ENCODE data around the gene ZSCAN31.
A peak's percentile ranks its signal among the peaks of the same experiment; 100 is the strongest.

ZSCAN31 gene

DNA sequence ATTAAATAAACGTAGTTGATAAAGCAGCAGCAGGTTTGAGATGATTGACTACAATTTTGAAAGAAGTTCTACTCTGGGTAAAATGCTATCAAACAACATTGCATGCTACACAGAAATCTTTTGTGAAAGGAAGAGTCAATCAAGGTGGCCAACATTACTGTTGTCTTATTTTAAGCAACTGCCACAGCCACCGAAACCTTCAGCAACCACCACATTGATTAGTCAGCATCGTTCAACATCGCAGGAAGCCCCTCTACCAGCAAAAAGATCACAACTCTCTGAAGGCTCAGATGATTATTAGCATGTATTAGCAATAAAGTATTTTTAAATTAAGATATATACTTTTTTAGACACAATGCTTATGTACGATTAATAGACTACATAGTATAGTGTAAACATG, 40.6 kb downstream of the ZSCAN31 start:
- H2BK12ac ChIP-seq (ENCODE audit: low read length in 2 of 2) = no peak overlapping the region
- H4K91ac ChIP-seq (ENCODE audit: low read length) = no peak overlapping the region
- 100% methylated on average over 3 of the region's 5 CpGs for WGBS
- no peak overlapping the region for H3K4me3 ChIP-seq (ENCODE audit: insufficient read depth in 1 of 2, low read depth in 1 of 2, low read length in 2 of 2)
- H3K9ac ChIP-seq (ENCODE audit: low read length) = no peak overlapping the region
- H3K23ac ChIP-seq (ENCODE audit: low read length in 2 of 2) = no peak overlapping the region
- no peak overlapping the region for H3K18ac ChIP-seq (ENCODE audit: low read depth in 1 of 2, low read length in 2 of 2)
- H2AK5ac ChIP-seq (ENCODE audit: low read length, severe bottlenecking) = no peak overlapping the region
- H2BK5ac ChIP-seq (ENCODE audit: low read depth, low read length, poor library complexity, severe bottlenecking) = no peak overlapping the region
- H2BK120ac ChIP-seq (ENCODE audit: low read depth, low read length) = no peak overlapping the region
- DNase-seq = no peak
- H4K8ac ChIP-seq (ENCODE audit: low read length) = no peak overlapping the region
- H3K79me1 ChIP-seq (replicated peaks; ENCODE audit: low read length, poor library complexity, severe bottlenecking) = no peaks in the 10 kb centered on the region
- H3K14ac ChIP-seq (ENCODE audit: low read length in 2 of 2) = no peak overlapping the region
- no peaks in the 10 kb centered on the region for H3K27me3 ChIP-seq (ENCODE audit: control insufficient read depth in 1 of 2, insufficient read depth in 1 of 2, low read length in 2 of 2)
- H2AFZ ChIP-seq (ENCODE audit: low read depth, low read length) = no peak overlapping the region
- no peak overlapping the region for H3K27ac ChIP-seq (ENCODE audit: low read length, poor library complexity, severe bottlenecking)
- no peaks in the 10 kb centered on the region for H3K9me3 ChIP-seq (ENCODE audit: control insufficient read depth, low read length)
- no peak overlapping the region for H3K4me2 ChIP-seq (ENCODE audit: low read length, poor library complexity, severe bottlenecking)
- no peak overlapping the region for H3K4ac ChIP-seq (ENCODE audit: low read depth in 1 of 2, low read length in 2 of 2)
- no peaks in the 10 kb centered on the region for H3K4me1 ChIP-seq (ENCODE audit: control insufficient read depth, insufficient read depth, low read depth, low read length)
- H2BK15ac ChIP-seq (ENCODE audit: low read depth, poor library complexity, severe bottlenecking) = no peak overlapping the region
- H3K36me3 ChIP-seq (ENCODE audit: control insufficient read depth in 1 of 2, insufficient read depth in 2 of 2, low read depth in 1 of 2, low read length in 2 of 2) = peaks cover 5 to 35% of the 10 kb centered on the region in 2 experiments

DNA sequence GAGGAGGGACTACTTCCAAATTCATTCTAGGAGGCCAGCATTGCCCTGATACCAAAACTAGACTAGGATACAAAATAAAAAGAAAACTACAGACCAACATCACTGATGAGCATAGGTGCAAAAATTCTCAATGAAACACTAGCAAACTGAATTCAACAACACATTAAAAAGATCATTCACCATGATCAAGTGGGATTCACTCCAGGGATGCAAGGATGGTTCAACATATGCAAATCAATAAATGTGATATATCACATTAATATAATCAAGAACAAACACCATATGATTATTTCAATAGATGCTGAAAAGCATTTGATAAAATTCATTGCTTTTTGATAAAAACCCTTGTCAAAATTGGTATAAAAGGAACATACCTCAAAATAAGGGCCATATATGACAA, 44.4 kb downstream of the ZSCAN31 start:
- H2AK5ac ChIP-seq (ENCODE audit: low read length, severe bottlenecking) = no peak overlapping the region
- no peaks in the 10 kb centered on the region for H3K27me3 ChIP-seq (ENCODE audit: control insufficient read depth in 1 of 2, insufficient read depth in 1 of 2, low read length in 2 of 2)
- H3K14ac ChIP-seq (ENCODE audit: low read length in 2 of 2) = no peak overlapping the region
- H3K79me1 ChIP-seq (replicated peaks; ENCODE audit: low read length, poor library complexity, severe bottlenecking) = peaks cover 4% of the 10 kb centered on the region
- no peak overlapping the region for H4K8ac ChIP-seq (ENCODE audit: low read length)
- no peak overlapping the region for H3K23ac ChIP-seq (ENCODE audit: low read length in 2 of 2)
- no peak overlapping the region for H2BK15ac ChIP-seq (ENCODE audit: low read depth, poor library complexity, severe bottlenecking)
- H3K4me2 ChIP-seq (ENCODE audit: low read length, poor library complexity, severe bottlenecking) = no peak overlapping the region
- H2AFZ ChIP-seq (ENCODE audit: low read depth, low read length) = no peak overlapping the region
- H3K27ac ChIP-seq (ENCODE audit: low read length, poor library complexity, severe bottlenecking) = no peak overlapping the region
- H2BK120ac ChIP-seq (ENCODE audit: low read depth, low read length) = no peak overlapping the region
- H3K4me3 ChIP-seq (ENCODE audit: insufficient read depth in 1 of 2, low read depth in 1 of 2, low read length in 2 of 2) = no peak overlapping the region
- H3K9ac ChIP-seq (ENCODE audit: low read length) = no peak overlapping the region
- DNase-seq = no peak
- no peaks in the 10 kb centered on the region for H3K9me3 ChIP-seq (ENCODE audit: control insufficient read depth, low read length)
- no peak overlapping the region for H3K4ac ChIP-seq (ENCODE audit: low read depth in 1 of 2, low read length in 2 of 2)
- no peak overlapping the region for H4K91ac ChIP-seq (ENCODE audit: low read length)
- H3K36me3 ChIP-seq (ENCODE audit: control insufficient read depth in 1 of 2, insufficient read depth in 2 of 2, low read depth in 1 of 2, low read length in 2 of 2) = peaks cover 5 to 45% of the 10 kb centered on the region in 2 experiments
- no peak overlapping the region for H2BK5ac ChIP-seq (ENCODE audit: low read depth, low read length, poor library complexity, severe bottlenecking)
- no peak overlapping the region for H2BK12ac ChIP-seq (ENCODE audit: low read length in 2 of 2)
- no peak overlapping the region for H3K18ac ChIP-seq (ENCODE audit: low read depth in 1 of 2, low read length in 2 of 2)
- H3K4me1 ChIP-seq (ENCODE audit: control insufficient read depth, insufficient read depth, low read depth, low read length) = no peaks in the 10 kb centered on the region

DNA sequence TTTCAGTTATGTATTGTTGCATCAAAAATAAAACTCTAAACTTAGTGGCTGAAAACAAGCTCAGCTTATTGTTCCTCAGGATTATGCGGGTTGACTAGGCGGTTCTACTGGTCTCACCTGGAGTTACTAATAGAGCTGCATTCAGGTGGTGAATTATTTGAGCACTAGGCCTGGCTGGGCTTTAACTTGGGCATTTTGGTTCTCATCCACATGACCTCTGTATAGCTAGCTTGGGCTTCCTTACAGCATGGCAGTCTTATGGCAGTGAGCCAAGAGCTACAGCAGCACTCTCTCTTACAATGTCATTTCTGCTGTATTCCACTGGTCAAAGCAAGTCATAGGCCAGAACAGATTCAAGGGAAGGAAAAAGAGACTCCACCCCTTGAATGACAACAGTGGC, 53.0 kb downstream of the ZSCAN31 start:
- H3K9ac ChIP-seq (ENCODE audit: low read length) = no peak overlapping the region
- no peak overlapping the region for H3K4ac ChIP-seq (ENCODE audit: low read depth in 1 of 2, low read length in 2 of 2)
- peaks cover 15 to 41% of the 10 kb centered on the region in 2 experiments for H3K36me3 ChIP-seq (ENCODE audit: control insufficient read depth in 1 of 2, insufficient read depth in 2 of 2, low read depth in 1 of 2, low read length in 2 of 2)
- H2BK5ac ChIP-seq (ENCODE audit: low read depth, low read length, poor library complexity, severe bottlenecking) = no peak overlapping the region
- no peak overlapping the region for H3K18ac ChIP-seq (ENCODE audit: low read depth in 1 of 2, low read length in 2 of 2)
- no peak overlapping the region for H3K14ac ChIP-seq (ENCODE audit: low read length in 2 of 2)
- H3K27ac ChIP-seq (ENCODE audit: low read length, poor library complexity, severe bottlenecking) = no peak overlapping the region
- no peak overlapping the region for H2BK15ac ChIP-seq (ENCODE audit: low read depth, poor library complexity, severe bottlenecking)
- peak overlapping the region in 1 of 2 experiments; percentile 95 for H3K4me3 ChIP-seq (ENCODE audit: insufficient read depth in 1 of 2, low read depth in 1 of 2, low read length in 2 of 2)
- H4K91ac ChIP-seq (ENCODE audit: low read length) = no peak overlapping the region
- peak; percentile 5 for DNase-seq
- no peak overlapping the region for H2BK12ac ChIP-seq (ENCODE audit: low read length in 2 of 2)
- H2BK120ac ChIP-seq (ENCODE audit: low read depth, low read length) = no peak overlapping the region
- peaks cover 2% of the 10 kb centered on the region for H3K4me1 ChIP-seq (ENCODE audit: control insufficient read depth, insufficient read depth, low read depth, low read length)
- no peaks in the 10 kb centered on the region for H3K9me3 ChIP-seq (ENCODE audit: control insufficient read depth, low read length)
- no peak overlapping the region for H3K23ac ChIP-seq (ENCODE audit: low read length in 2 of 2)
- H3K79me1 ChIP-seq (replicated peaks; ENCODE audit: low read length, poor library complexity, severe bottlenecking) = peaks cover 27% of the 10 kb centered on the region
- WGBS = 95% methylated on average over 2 of the region's 2 CpGs
- H2AFZ ChIP-seq (ENCODE audit: low read depth, low read length) = no peak overlapping the region
- no peak overlapping the region for H2AK5ac ChIP-seq (ENCODE audit: low read length, severe bottlenecking)
- no peaks in the 10 kb centered on the region for H3K27me3 ChIP-seq (ENCODE audit: control insufficient read depth in 1 of 2, insufficient read depth in 1 of 2, low read length in 2 of 2)
- H3K4me2 ChIP-seq (ENCODE audit: low read length, poor library complexity, severe bottlenecking) = no peak overlapping the region
- H4K8ac ChIP-seq (ENCODE audit: low read length) = no peak overlapping the region

DNA sequence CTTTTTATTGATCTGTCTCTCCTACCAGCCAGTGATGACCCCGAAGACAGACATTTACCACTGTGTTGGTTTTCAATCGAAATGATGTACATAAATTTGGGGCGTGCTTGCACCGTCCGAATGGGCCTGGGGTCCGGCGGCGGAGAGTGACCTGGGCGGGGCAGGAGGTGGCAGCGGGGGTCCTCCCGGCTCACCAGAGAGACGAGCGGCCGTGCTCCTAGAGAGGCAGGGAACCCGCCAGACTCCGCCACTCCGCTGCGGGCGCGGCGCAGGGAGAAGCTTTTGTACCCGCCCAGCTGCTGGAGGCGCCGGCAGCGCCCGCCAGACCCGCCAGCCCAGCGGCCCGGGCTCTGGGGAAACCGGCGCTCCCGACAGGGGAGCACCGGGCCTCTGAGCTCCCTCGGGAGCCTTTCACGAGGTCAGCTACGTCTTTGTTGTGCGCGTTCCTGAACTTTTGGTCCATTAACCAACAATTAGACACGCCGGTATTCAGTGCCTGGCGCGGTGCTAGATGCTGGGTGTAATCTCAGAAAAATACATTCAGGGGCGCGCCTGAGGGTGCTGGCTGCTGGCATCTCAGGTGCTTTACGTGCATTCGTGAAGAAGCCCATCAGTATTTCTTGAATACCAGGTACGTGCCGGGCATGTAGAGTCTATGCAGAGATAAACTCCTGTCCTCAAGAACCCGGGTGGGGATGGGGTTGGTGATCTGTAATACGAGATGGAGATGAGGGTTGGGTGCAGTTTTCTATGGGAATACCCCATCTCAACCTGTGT, 54.5 kb downstream of the ZSCAN31 start, which contains the start of gene PGBD1:
PGBD1 (plus strand) TSS at position 285 of the 777 bp plus-strand sequence. CDS start 2,242 bp downstream, outside the sequence.
- no peak within 1 kb of the TSS for H2BK5ac ChIP-seq (ENCODE audit: low read depth, low read length, poor library complexity, severe bottlenecking)
- peak within 1 kb of the TSS in 1 of 2 experiments; percentile 72 for H3K18ac ChIP-seq (ENCODE audit: low read depth in 1 of 2, low read length in 2 of 2)
- H3K23ac ChIP-seq (ENCODE audit: low read length in 2 of 2) = no peak within 1 kb of the TSS
- H3K79me1 ChIP-seq (replicated peaks; ENCODE audit: low read length, poor library complexity, severe bottlenecking) = peaks cover 25% of the 10 kb centered on the region
- no peaks in the 10 kb centered on the region for H3K27me3 ChIP-seq (ENCODE audit: control insufficient read depth in 1 of 2, insufficient read depth in 1 of 2, low read length in 2 of 2)
- H3K4me3 ChIP-seq (ENCODE audit: insufficient read depth in 1 of 2, low read depth in 1 of 2, low read length in 2 of 2) = peak within 1 kb of the TSS; percentile 68 to 95
- peak within 1 kb of the TSS; percentile 91 for H3K9ac ChIP-seq (ENCODE audit: low read length)
- H3K27ac ChIP-seq (ENCODE audit: low read length, poor library complexity, severe bottlenecking) = no peak within 1 kb of the TSS
- H2AFZ ChIP-seq (ENCODE audit: low read depth, low read length) = peak within 1 kb of the TSS; percentile 87
- H2AK5ac ChIP-seq (ENCODE audit: low read length, severe bottlenecking) = no peak within 1 kb of the TSS
- peak within 1 kb of the TSS in 1 of 2 experiments; percentile 54 for H3K4ac ChIP-seq (ENCODE audit: low read depth in 1 of 2, low read length in 2 of 2)
- H2BK12ac ChIP-seq (ENCODE audit: low read length in 2 of 2) = peak within 1 kb of the TSS in 1 of 2 experiments; percentile 14
- H3K9me3 ChIP-seq (ENCODE audit: control insufficient read depth, low read length) = no peaks in the 10 kb centered on the region
- 1% methylated on average over 50 of the region's 50 CpGs for WGBS
- peak; percentile 76 for DNase-seq
- peak within 1 kb of the TSS in 1 of 2 experiments; percentile 11 for H3K14ac ChIP-seq (ENCODE audit: low read length in 2 of 2)
- peak within 1 kb of the TSS; percentile 90 for H3K4me2 ChIP-seq (ENCODE audit: low read length, poor library complexity, severe bottlenecking)
- H2BK15ac ChIP-seq (ENCODE audit: low read depth, poor library complexity, severe bottlenecking) = peak within 1 kb of the TSS; percentile 19
- no peak within 1 kb of the TSS for H2BK120ac ChIP-seq (ENCODE audit: low read depth, low read length)
- H4K8ac ChIP-seq (ENCODE audit: low read length) = peak within 1 kb of the TSS; percentile 55
- H3K36me3 ChIP-seq (ENCODE audit: control insufficient read depth in 1 of 2, insufficient read depth in 2 of 2, low read depth in 1 of 2, low read length in 2 of 2) = peaks cover 11 to 40% of the 10 kb centered on the region in 2 experiments
- peaks cover 2% of the 10 kb centered on the region for H3K4me1 ChIP-seq (ENCODE audit: control insufficient read depth, insufficient read depth, low read depth, low read length)
- H4K91ac ChIP-seq (ENCODE audit: low read length) = no peak within 1 kb of the TSS

Data from mesenchymal stem cell (in vitro differentiated cells and primary cell).